Peyer's patch (tissue), 4 donors: Measurements from ENCODE around the gene C1GALT1. TPM values are rescaled to one million over a fixed set of nuclear protein-coding genes. Genes with fewer than 3 reads are reported as not detected.
A peak's percentile ranks its signal among the peaks of the same experiment; 100 is the strongest.
"Not testable (repeated sequence)": the region's sequence is repeated elsewhere in the genome, so short reads cannot be mapped to it uniquely, and the experiment has no call there.

Experiments
- DNase-seq, 3 donors: peaks; one replicate each; pipeline ENCODE4 v3.0.0-alpha.2; 2017 to 2019
- H3K27ac ChIP-seq, 4 donors: fragments of 200-600 bp; sonication (generic); one replicate each; pipeline ENCODE4 v1.5.1; 2016 to 2019
- H3K27me3 ChIP-seq, 2 donors: fragments of 200-600 bp; sonication (generic); one replicate each; pipeline ENCODE4 v1.5.1; 2019
- H3K36me3 ChIP-seq, 3 donors: fragments of 200-600 bp; sonication (generic); one replicate each; pipeline ENCODE4 v1.5.1; 2016 to 2019
- H3K4me1 ChIP-seq, 4 donors: fragments of 200-600 bp; sonication (generic); one replicate each; pipeline ENCODE4 v1.5.1; 2016 to 2019
- H3K4me3 ChIP-seq, 4 donors: fragments of 200-600 bp; sonication (generic); 1 replicate in 3 of 4; 2 replicates in 1 of 4; pipeline ENCODE4 v1.5.1; 2016 to 2019; ENCODE audit warnings: mild to moderate bottlenecking in 1 of 4
- H3K9me3 ChIP-seq, 4 donors: fragments of 200-600 bp; sonication (generic); one replicate each; pipeline ENCODE4 v1.5.1; 2016 to 2019; ENCODE audit warnings: mild to moderate bottlenecking in 1 of 4
- CTCF ChIP-seq, 6 experiments: fragments of 450-650 bp in 4 of 6; fragments of 200-600 bp in 2 of 6; sonication (generic) in 1 of 6; IDR thresholded peaks; one replicate each; pipeline ENCODE4 v1.5.1; 2017 to 2019; ENCODE audit warnings: antibody characterized with exemption in 6 of 6, mild to moderate bottlenecking in 3 of 6, moderate library complexity in 1 of 6
- POLR2A ChIP-seq, 2 donors: fragments of 450-650 bp; IDR thresholded peaks; one replicate each; pipeline ENCODE4 v1.5.1; 2017; ENCODE audit warnings: antibody characterized with exemption in 2 of 2, mild to moderate bottlenecking in 2 of 2, moderate library complexity in 2 of 2
- total RNA-seq, 4 donors: library from RNA; depleted of rRNA; stranded (reverse); fragments of >200 nt; gene quantifications; one replicate each; pipeline ENCODE4 v1.1.0, GENCODE V29; 2016

Gene C1GALT1
- total RNA-seq, 4 donors from 2014 or later: 23.1 to 63.3 (median 34.8) TPM

DNA sequence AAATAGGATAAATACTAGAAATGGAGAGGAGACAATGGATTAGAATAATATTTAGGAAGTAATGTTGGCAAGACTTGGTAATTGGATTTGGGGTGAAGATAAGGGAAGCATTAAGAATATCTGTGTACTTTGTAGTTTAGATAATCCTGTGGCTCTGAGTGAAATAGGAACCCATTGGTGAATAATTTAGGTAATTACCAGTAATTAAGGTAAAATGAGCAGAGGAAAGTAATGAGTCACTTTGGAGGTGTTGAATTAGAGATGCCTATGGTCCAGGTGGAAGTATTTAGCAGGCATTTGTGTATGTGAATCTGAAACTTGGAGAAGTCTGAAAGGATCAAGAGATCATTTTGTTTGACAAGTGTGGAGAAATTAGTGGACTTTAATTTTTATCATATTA is 5.7 kb downstream of the C1GALT1 start:
- no peaks in the 10 kb centered on the region for H3K9me3 ChIP-seq
- no peak for TF ChIP-seq CTCF (IDR thresholded peaks at IDR 0.05)
- TF ChIP-seq POLR2A (IDR thresholded peaks at IDR 0.05): no peak
- H3K27me3 ChIP-seq: no peaks in the 10 kb centered on the region
- no peaks in the 10 kb centered on the region for H3K36me3 ChIP-seq
- no peak for DNase-seq
- no peak overlapping the region for H3K27ac ChIP-seq
- no peak overlapping the region for H3K4me3 ChIP-seq
- H3K4me1 ChIP-seq: peaks cover 0 to 21% (median 4%) of the 10 kb centered on the region in 4 donors

GRCh38 chr7:7188742-7189141 is 6.4 kb downstream of the C1GALT1 start:
- Histone ChIP-seq H3K4me3 (no peak overlapping the region), H3K36me3 (no peaks in the 10 kb centered on the region), H3K9me3 (no peaks in the 10 kb centered on the region), H3K27ac (no peak overlapping the region), H3K4me1 (peaks cover 0 to 18% (median 4%) of the 10 kb centered on the region in 4 donors), H3K27me3 (no peaks in the 10 kb centered on the region)
- no peak for DNase-seq
- TF ChIP-seq POLR2A (IDR thresholded peaks at IDR 0.05) (no peak), CTCF (IDR thresholded peaks at IDR 0.05) (no peak)

- H3K36me3 ChIP-seq: no peaks in the 10 kb centered on the region
- DNase-seq: no peak
- H3K4me1 ChIP-seq: peaks cover 0 to 4% (median 1%) of the 10 kb centered on the region in 4 donors
- no peak overlapping the region for H3K27ac ChIP-seq
- H3K4me3 ChIP-seq: no peak overlapping the region
- no peaks in the 10 kb centered on the region for H3K27me3 ChIP-seq
- TF ChIP-seq POLR2A (IDR thresholded peaks at IDR 0.05): no peak
- TF ChIP-seq CTCF (IDR thresholded peaks at IDR 0.05): no peak
- no peaks in the 10 kb centered on the region for H3K9me3 ChIP-seq
Observed at GRCh38 chr7:7190142-7190541, 7.8 kb downstream of the C1GALT1 start.

GRCh38 chr7:7191137-7191536 is 8.8 kb downstream of the C1GALT1 start:
- Histone ChIP-seq H3K4me1 (no peaks in the 10 kb centered on the region), H3K36me3 (no peaks in the 10 kb centered on the region), H3K4me3 (no peak overlapping the region), H3K9me3 (no peaks in the 10 kb centered on the region), H3K27ac (no peak overlapping the region), H3K27me3 (no peaks in the 10 kb centered on the region)
- TF ChIP-seq CTCF (IDR thresholded peaks at IDR 0.05) (no peak), POLR2A (IDR thresholded peaks at IDR 0.05) (no peak)
- no peak for DNase-seq

DNA sequence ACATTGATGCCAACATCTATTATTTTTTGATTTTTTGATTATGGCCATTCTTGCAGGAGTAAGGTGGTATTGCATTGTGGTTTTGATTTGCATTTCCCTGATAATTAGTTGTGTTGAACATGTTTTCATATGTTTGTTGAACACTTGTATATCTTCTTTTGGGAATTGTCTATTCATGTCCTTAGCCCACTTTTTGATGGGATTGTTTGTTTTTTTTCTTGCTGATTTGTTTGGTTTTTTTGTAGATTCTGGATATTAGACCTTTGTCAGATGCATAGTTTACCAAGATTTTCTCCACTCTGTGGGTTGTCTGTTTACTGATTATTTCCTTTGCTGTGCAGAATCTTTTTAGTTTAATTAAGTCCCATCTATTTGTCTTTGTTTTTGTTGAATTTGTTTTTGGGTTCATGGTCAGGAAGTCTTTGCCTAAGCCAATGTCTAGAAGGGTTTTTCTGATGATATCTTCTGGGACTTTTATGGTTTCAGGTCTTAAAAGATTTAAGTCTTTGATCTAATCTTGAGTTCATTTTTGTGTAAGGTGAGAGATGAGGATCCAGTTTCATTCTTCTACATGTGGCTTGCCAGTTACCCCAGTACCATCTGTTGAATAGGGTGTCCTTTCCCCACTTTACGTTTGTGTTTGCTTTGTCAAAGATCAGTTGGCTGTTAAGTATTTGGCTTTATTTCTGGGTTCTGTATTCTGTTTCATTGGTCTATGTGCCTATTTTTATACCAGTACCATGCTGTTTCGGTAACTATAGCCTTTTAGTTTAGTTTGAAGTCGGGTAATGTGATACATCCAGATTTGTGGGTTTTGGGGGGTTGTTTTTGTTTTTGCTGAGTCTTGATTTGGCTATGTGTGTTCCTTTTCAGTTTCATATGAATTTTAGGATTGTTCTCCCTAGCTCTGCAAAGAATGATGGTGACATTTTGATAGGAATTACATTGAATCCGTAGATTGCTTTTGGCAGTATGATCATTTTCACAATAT is 10.7 kb downstream of the C1GALT1 start:
- H3K4me1 ChIP-seq, H3K9me3 ChIP-seq, H3K4me3 ChIP-seq, H3K36me3 ChIP-seq, H3K27me3 ChIP-seq, DNase-seq, H3K27ac ChIP-seq: not testable (repeated sequence)
- TF ChIP-seq CTCF (IDR thresholded peaks at IDR 0.05): peak in 1 of 6 experiments; percentile 12

DNA sequence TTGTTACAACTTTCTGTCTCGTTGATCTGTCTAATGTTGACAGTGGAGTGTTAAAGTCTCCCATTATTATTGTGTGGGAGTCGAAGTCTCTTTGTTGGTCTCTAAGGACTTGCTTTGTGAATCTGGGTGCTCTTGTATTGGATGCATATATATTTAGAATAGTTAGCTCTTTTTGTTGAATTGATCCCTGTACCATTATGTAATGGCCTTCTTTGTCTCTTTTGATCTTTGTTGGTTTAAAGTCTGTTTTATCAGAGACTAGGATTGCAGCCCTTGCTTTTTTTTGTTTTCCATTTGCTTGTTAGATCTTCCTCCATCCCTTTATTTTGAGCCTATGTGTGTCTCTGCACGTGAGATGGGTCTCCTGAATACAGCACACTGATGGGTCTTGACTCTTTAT is 17.2 kb downstream of the C1GALT1 start:
- not testable (repeated sequence) for DNase-seq, H3K4me1 ChIP-seq, H3K4me3 ChIP-seq, H3K27ac ChIP-seq, H3K36me3 ChIP-seq, H3K9me3 ChIP-seq, H3K27me3 ChIP-seq

DNA sequence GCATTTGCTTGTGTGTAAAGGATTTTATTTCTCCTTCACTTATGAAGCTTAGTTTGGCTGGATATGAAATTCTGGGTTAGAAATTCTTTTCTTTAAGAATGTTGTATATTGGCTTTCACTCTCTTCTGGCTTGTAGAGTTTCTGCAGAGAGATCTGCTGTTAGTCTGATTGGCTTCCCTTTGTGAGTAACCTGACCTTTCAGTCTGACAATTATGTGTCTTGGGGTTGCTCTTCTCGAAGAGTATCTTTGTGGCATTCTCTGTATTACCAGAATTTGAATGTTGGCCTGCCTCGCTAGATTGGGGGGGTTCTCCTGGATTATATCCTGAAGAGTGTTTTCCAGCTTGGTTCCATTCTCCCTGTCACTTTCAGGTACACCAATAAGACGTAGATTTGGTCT is 17.9 kb downstream of the C1GALT1 start:
- not testable (repeated sequence) for DNase-seq, H3K4me1 ChIP-seq, H3K9me3 ChIP-seq, H3K27me3 ChIP-seq, H3K27ac ChIP-seq, H3K36me3 ChIP-seq, H3K4me3 ChIP-seq
